DOHH2 (cell line): Measurements from ENCODE around the gene CENPP.
A peak's percentile ranks its signal among the peaks of the same experiment; 100 is the strongest.

Experiments
- H3F3A ChIP-seq: fragments of 200-600 bp; sonication (generic), shearing (Covaris generic); 2 replicates; pipeline ENCODE4 v1.6.0; 2016; ENCODE audit warnings: antibody characterized with exemption, mild to moderate bottlenecking; ENCODE audit not compliant: control insufficient read depth, insufficient read depth
- H3K27ac ChIP-seq: fragments of 200-600 bp; sonication (generic); 2 replicates; pipeline ENCODE4 v1.5.1; 2014; ENCODE audit warnings: low read depth, mild to moderate bottlenecking, low read length, moderate library complexity
- H3K27me3 ChIP-seq: fragments of 200-600 bp; sonication (generic); 2 replicates; pipeline ENCODE4 v1.6.1; 2014; ENCODE audit warnings: mild to moderate bottlenecking, low read length, mixed read lengths; ENCODE audit not compliant: control insufficient read depth
- H3K36me3 ChIP-seq: fragments of 200-600 bp; sonication (generic); 2 replicates; pipeline ENCODE4 v1.6.1; 2014; ENCODE audit warnings: mild to moderate bottlenecking, low read length, moderate library complexity, mixed read lengths; ENCODE audit not compliant: control insufficient read depth
- H3K4me1 ChIP-seq: fragments of 200-600 bp; sonication (generic); 2 replicates; pipeline ENCODE4 v1.6.1; 2014; ENCODE audit warnings: mild to moderate bottlenecking, low read length, mixed read lengths; ENCODE audit not compliant: control insufficient read depth
- H3K4me2 ChIP-seq: fragments of 200-600 bp; sonication (generic); 2 replicates; pipeline ENCODE4 v1.6.0; 2014; ENCODE audit warnings: mild to moderate bottlenecking, low read length, moderate library complexity
- H3K4me3 ChIP-seq: fragments of 200-600 bp; sonication (generic); 2 replicates; pipeline ENCODE4 v1.5.1; 2014; ENCODE audit warnings: mild to moderate bottlenecking, low read length, mixed read lengths
- H3K79me2 ChIP-seq: fragments of 200-600 bp; sonication (generic); 2 replicates; pipeline ENCODE4 v1.6.1; 2014; ENCODE audit warnings: mild to moderate bottlenecking, low read length, mixed read lengths; ENCODE audit not compliant: control insufficient read depth
- H3K9me2 ChIP-seq: fragments of 200-600 bp; sonication (generic); replicated peaks from 2 replicates; pipeline ENCODE4 v1.6.1; 2014; ENCODE audit warnings: mild to moderate bottlenecking, low read length, mixed read lengths; ENCODE audit not compliant: control insufficient read depth
- H3K9me3 ChIP-seq: fragments of 200-600 bp; sonication (generic); 2 replicates; pipeline ENCODE4 v1.6.1; 2014; ENCODE audit warnings: antibody characterized with exemption, low read length, mixed read lengths; ENCODE audit not compliant: control insufficient read depth, insufficient read depth
- H4K20me1 ChIP-seq: fragments of 200-600 bp; sonication (generic); 2 replicates; pipeline ENCODE4 v1.6.0; 2014; ENCODE audit warnings: low read depth, mild to moderate bottlenecking, antibody characterized with exemption, low read length, moderate library complexity; ENCODE audit not compliant: control insufficient read depth, insufficient read depth
- CTCF ChIP-seq: fragments of 200-600 bp; sonication (generic); IDR thresholded peaks from one replicate; pipeline ENCODE4 v1.5.1; 2014; ENCODE audit warnings: antibody characterized with exemption, mild to moderate bottlenecking, low read depth, low read length; ENCODE audit not compliant: poor library complexity, severe bottlenecking
- EZH2phosphoT487 ChIP-seq: fragments of 200-600 bp; sonication (generic); IDR thresholded peaks from 2 replicates; pipeline ENCODE4 v1.6.1; 2017; ENCODE audit warnings: borderline replicate concordance, mild to moderate bottlenecking, antibody characterized with exemption, low read length, moderate library complexity, mixed read lengths

Gene CENPP

GRCh38 chr9:92293452-92294296, 32.1 kb upstream of the CENPP start, which contains the start of gene IARS1:
TSS of gene IARS1 (minus strand) at chr9:92293697. CDS start at chr9:92289419, 4,278 bp downstream.
- Histone ChIP-seq H3K36me3 (peaks cover 82% of the 10 kb centered on the region), H3K9me2 (no peaks in the 10 kb centered on the region), H3K4me2 (peak within 1 kb of the TSS; percentile 83), H3F3A (peaks cover 29% of the 10 kb centered on the region), H3K9me3 (no peaks in the 10 kb centered on the region), H3K27ac (peak within 1 kb of the TSS; percentile 88), H3K4me3 (peak within 1 kb of the TSS; percentile 80), H4K20me1 (peaks cover 15% of the 10 kb centered on the region; the same call in 1 of the 2 replicates), H3K79me2 (peaks cover 71% of the 10 kb centered on the region), H3K4me1 (peaks cover 65% of the 10 kb centered on the region), H3K27me3 (no peaks in the 10 kb centered on the region)
- no peak for TF ChIP-seq EZH2phosphoT487
- peak; percentile 46 for TF ChIP-seq CTCF

GRCh38 chr9:92294297-92294676, 31.5 kb upstream of the CENPP start:
- peaks cover 31% of the 10 kb centered on the region for H3F3A ChIP-seq
- peak overlapping the region; percentile 83 for H3K4me2 ChIP-seq
- peaks cover 71% of the 10 kb centered on the region for H3K4me1 ChIP-seq
- H3K27me3 ChIP-seq: no peaks in the 10 kb centered on the region
- TF ChIP-seq CTCF (no peak), EZH2phosphoT487 (no peak)
- peak overlapping the region; percentile 80 for H3K4me3 ChIP-seq
- H3K79me2 ChIP-seq: peaks cover 65% of the 10 kb centered on the region
- H3K9me2 ChIP-seq: no peaks in the 10 kb centered on the region
- H3K27ac ChIP-seq: peak overlapping the region; percentile 88
- peaks cover 15% of the 10 kb centered on the region; the same call in 1 of the 2 replicates for H4K20me1 ChIP-seq
- no peaks in the 10 kb centered on the region for H3K9me3 ChIP-seq
- peaks cover 82% of the 10 kb centered on the region for H3K36me3 ChIP-seq

- Histone ChIP-seq H3K4me2 (peak overlapping the region; percentile 83), H3F3A (peaks cover 37% of the 10 kb centered on the region), H3K27ac (peak overlapping the region; percentile 88), H3K27me3 (no peaks in the 10 kb centered on the region), H3K9me2 (no peaks in the 10 kb centered on the region), H3K4me1 (peaks cover 74% of the 10 kb centered on the region), H3K9me3 (no peaks in the 10 kb centered on the region), H3K36me3 (peaks cover 82% of the 10 kb centered on the region), H4K20me1 (peaks cover 7% of the 10 kb centered on the region; the same call in 1 of the 2 replicates), H3K4me3 (peak overlapping the region; percentile 80), H3K79me2 (peaks cover 57% of the 10 kb centered on the region)
- no peak for TF ChIP-seq CTCF
- TF ChIP-seq EZH2phosphoT487: no peak
Measured at GRCh38 chr9:92295240-92295790, 30.4 kb upstream of the CENPP start.
